Measurements from ENCODE around the gene MROH2A. TPM values are rescaled to one million over a fixed set of nuclear protein-coding genes. Genes with fewer than 3 reads are reported as not detected.
"Not testable (repeated sequence)": the region's sequence is repeated elsewhere in the genome, so short reads cannot be mapped to it uniquely, and the experiment has no call there.

MROH2A gene, protein sequence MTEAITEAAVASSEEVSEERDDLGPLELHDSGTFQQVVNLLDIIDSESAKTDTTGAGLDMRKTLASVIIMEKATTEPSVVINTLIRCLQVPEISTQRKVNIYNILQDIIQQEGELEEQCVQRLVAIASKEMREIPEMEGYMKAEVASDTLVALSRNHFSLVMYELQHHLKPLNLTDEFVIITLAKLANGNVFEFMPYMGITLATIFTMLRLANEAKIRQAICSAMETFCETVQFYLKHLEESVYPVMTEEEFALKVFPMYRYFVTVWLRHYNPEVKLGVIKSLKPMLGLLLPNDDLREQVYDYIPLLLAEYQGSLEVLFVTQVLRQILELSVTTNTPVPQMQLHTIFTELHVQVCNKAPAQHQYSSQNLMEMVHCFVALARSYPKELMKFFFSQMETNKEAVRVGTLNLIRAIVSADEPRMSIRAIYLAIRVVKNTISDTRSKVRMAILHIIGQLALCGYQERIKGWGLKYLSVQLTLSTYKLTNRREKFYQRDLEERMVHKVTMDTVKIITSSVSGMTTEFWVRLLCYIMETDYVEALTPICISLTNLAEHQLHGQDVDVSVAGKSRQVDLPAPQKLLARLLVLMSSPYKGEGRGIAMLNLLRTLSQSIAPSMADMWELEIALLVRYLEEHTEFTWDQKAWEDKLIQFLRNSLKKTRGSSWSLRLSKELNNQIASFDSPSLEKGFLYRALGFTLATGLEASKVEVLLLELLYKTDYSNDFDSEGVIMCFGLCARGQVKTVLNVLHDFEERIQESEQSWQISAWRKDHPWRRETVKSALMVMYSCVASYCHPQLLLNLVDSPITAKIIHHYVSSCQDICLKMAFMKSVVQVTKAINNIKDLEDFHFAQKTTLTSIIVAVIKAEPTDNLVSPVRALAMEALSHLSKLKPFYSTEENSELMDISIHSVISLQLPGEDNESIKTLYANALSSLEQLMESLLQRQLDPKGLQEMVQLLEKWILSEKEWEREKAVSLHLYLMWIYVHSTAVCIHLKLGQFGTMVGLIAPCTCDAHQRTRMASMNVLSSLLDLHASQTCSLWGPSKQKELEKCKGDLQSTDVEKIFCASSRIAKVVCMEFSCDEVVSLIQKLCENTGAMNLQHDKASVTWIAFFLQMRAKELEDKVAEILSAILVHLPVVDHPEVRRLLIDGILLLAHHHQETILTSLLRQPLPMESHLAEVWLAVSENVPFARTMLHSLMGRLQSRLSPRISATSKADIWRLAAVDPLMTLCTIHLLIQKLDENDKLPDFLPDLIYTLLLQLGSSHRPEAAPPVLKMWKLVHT (N-terminal part only)
- 0.33 and 0.76 TPM in 2 replicates for total RNA-seq (2022)
- percentile 45 among the genes with signal in this experiment for Bru-seq, nascent RNA
- percentile 48 among the genes with signal in this experiment for BruChase-seq, experiment 1, labeled RNA remaining after a 6-hour chase
- percentile 37 among the genes with signal in this experiment for BruChase-seq, experiment 2, labeled RNA remaining after a 2-hour chase
- long read RNA-seq, result 0 reads

GRCh38 chr2:233778030-233778429 lies at the start of gene MROH2A:
Gene MROH2A, plus strand, starts transcription at chr2:233778330. Its CDS starts 1,029 bp downstream, at chr2:233779359.
- CTCF ChIA-PET, result no interaction called here

DNA sequence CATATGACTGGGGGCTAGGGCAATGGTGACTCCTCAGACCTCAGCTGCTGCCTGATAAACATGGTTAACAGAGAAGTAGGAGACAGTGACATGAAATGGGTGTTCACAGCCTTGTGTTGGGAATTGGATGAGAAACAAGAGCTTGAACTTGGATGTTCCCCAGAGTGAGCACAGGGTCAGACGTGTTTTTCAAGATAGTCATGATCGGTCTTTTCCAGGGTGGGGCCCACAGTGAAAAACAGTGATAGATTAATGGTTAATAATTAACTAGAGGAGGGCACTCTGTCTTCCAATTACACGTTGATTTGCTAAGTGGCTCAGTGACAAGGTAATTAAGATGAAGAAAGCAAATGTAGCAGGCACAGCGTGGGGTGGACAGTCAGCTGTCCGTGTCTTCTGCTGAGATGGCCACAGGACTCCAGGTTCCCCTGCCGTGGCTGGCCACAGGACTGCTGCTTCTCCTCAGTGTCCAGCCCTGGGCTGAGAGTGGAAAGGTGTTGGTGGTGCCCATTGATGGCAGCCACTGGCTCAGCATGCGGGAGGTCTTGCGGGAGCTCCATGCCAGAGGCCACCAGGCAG lies 49.3 kb upstream of the MROH2A start, which contains the start of gene UGT1A3:
Gene UGT1A3, plus strand, starts transcription at position 320 of the 579 bp plus-strand sequence. Its CDS starts 85 bp downstream, at position 405.
- H3K4me3 Mint-ChIP-seq (ENCODE audit: low read depth, unreplicated experiment), result no peak within 1 kb of the TSS
- CTCF ChIA-PET, result no interaction called here
- peaks cover 23% of the 10 kb centered on the region for H3K36me3 Mint-ChIP-seq (ENCODE audit: insufficient read depth, unreplicated experiment)
- no TSS peak for BruUV-seq (replicated peaks)
- no peaks in the 10 kb centered on the region for H3K27me3 Mint-ChIP-seq (ENCODE audit: unreplicated experiment)
- intact Hi-C loops (cut with micrococcal nuclease; ENCODE audit: unreplicated experiment), result loop anchor here (2.0 kb wide), 1 partner anchor 38 kb away; no protein-coding TSS in a partner anchor
- H3K9me3 Mint-ChIP-seq (ENCODE audit: low read depth, unreplicated experiment), result peaks cover 3% of the 10 kb centered on the region
- DNase-seq, result peak; percentile 8
- peaks cover 37% of the 10 kb centered on the region for H3K4me1 Mint-ChIP-seq (ENCODE audit: low read depth, unreplicated experiment)
- peak within 1 kb of the TSS; percentile 66 for H3K27ac Mint-ChIP-seq (ENCODE audit: unreplicated experiment)
- TF ChIP-seq, protein P1, sequence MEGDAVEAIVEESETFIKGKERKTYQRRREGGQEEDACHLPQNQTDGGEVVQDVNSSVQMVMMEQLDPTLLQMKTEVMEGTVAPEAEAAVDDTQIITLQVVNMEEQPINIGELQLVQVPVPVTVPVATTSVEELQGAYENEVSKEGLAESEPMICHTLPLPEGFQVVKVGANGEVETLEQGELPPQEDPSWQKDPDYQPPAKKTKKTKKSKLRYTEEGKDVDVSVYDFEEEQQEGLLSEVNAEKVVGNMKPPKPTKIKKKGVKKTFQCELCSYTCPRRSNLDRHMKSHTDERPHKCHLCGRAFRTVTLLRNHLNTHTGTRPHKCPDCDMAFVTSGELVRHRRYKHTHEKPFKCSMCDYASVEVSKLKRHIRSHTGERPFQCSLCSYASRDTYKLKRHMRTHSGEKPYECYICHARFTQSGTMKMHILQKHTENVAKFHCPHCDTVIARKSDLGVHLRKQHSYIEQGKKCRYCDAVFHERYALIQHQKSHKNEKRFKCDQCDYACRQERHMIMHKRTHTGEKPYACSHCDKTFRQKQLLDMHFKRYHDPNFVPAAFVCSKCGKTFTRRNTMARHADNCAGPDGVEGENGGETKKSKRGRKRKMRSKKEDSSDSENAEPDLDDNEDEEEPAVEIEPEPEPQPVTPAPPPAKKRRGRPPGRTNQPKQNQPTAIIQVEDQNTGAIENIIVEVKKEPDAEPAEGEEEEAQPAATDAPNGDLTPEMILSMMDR (IDR thresholded peaks at IDR 0.05; ENCODE audit: unreplicated experiment), result no peak

More at GRCh38 chr2:233778030-233778429, at the start of gene MROH2A:
- Mint-ChIP-seq H3K9me3 (ENCODE audit: low read depth, unreplicated experiment) (peaks cover 11% of the 10 kb centered on the region), H3K27ac (ENCODE audit: unreplicated experiment) (no peak within 1 kb of the TSS), H3K36me3 (ENCODE audit: insufficient read depth, unreplicated experiment) (peaks cover 21% of the 10 kb centered on the region), H3K27me3 (ENCODE audit: unreplicated experiment) (no peaks in the 10 kb centered on the region), H3K4me3 (ENCODE audit: low read depth, unreplicated experiment) (no peak within 1 kb of the TSS), H3K4me1 (ENCODE audit: low read depth, unreplicated experiment) (no peaks in the 10 kb centered on the region)
- TF ChIP-seq, protein P1 (IDR thresholded peaks at IDR 0.05; ENCODE audit: unreplicated experiment), result no peak
- no peak for DNase-seq
- intact Hi-C loops (cut with micrococcal nuclease; ENCODE audit: unreplicated experiment), result no loop called here
- BruUV-seq (replicated peaks), result TSS peak; percentile 2

DNA sequence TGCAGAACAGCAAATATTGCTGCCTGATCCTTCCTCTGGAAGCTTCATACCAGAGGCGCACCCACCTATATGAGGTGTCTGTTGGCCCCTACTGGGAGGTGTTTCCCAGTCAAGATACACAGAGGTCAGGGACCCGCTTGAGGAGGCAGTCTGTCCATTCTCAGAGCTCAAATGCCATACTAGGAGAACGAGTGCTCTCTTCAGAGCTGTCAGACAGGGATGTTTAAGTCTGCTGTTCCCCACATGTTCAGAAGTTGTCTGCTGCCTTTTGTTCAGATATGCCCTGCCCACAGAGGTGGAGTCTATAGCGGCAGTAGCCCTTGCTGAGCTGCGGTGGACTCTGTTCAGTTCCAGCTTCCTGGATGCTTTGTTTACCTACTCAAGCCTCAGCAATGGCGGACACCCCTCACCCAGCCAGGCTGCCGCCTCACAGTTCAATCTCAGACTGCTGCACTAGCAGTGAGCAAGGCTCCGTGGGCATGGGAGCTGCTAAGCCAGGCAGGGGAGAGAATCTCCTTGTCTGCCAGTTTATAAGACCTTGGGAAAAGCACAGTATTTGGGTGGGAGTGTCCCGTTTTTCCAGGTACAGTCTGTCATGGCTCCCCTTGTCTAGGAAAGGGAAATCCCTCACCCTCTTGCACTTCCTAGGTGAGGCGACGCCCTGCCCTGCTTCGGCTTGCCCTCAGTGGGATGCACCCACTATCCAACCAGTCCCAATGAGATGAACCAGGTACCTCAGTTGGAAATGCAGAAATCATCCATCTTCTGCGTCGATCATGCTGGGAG lies 41.1 kb upstream of the MROH2A start:
- intact Hi-C loops (cut with micrococcal nuclease; ENCODE audit: unreplicated experiment); H3K27ac Mint-ChIP-seq (ENCODE audit: unreplicated experiment); BruUV-seq (replicated peaks); H3K27me3 Mint-ChIP-seq (ENCODE audit: unreplicated experiment); CTCF ChIA-PET; DNase-seq; H3K4me3 Mint-ChIP-seq (ENCODE audit: low read depth, unreplicated experiment): not testable (repeated sequence)
- peaks cover 13% of the 10 kb centered on the region for H3K9me3 Mint-ChIP-seq (ENCODE audit: low read depth, unreplicated experiment)
- peaks cover 44% of the 10 kb centered on the region for H3K4me1 Mint-ChIP-seq (ENCODE audit: low read depth, unreplicated experiment)
- H3K36me3 Mint-ChIP-seq (ENCODE audit: insufficient read depth, unreplicated experiment), result peaks cover 16% of the 10 kb centered on the region

- TF ChIP-seq, protein P1 (IDR thresholded peaks at IDR 0.05; ENCODE audit: unreplicated experiment), result no peak
- no peaks in the 10 kb centered on the region for H3K27me3 Mint-ChIP-seq (ENCODE audit: unreplicated experiment)
- H3K36me3 Mint-ChIP-seq (ENCODE audit: insufficient read depth, unreplicated experiment), result peaks cover 21% of the 10 kb centered on the region
- intact Hi-C loops (cut with micrococcal nuclease; ENCODE audit: unreplicated experiment), result no loop called here
- no peak for DNase-seq
- no peak overlapping the region for H3K4me3 Mint-ChIP-seq (ENCODE audit: low read depth, unreplicated experiment)
- peaks cover 13% of the 10 kb centered on the region for H3K9me3 Mint-ChIP-seq (ENCODE audit: low read depth, unreplicated experiment)
- BruUV-seq (replicated peaks), result no TSS peak
- H3K27ac Mint-ChIP-seq (ENCODE audit: unreplicated experiment), result no peak overlapping the region
- CTCF ChIA-PET, result no interaction called here
- peaks cover 23% of the 10 kb centered on the region for H3K4me1 Mint-ChIP-seq (ENCODE audit: low read depth, unreplicated experiment)
These were observed 37.3 kb upstream of the MROH2A start for GRCh38 chr2:233740870-233741269.
